A549 treated with DMSO at 1 μM for 4 hours (cell line): ENCODE measurements around the gene PCDHB11. TPM values are rescaled to one million over a fixed set of nuclear protein-coding genes. Genes with fewer than 3 reads are reported as not detected.

Experiments
- total RNA-seq: library from RNA; stranded (reverse); fragments of 200-300 nt; extraction: Qiagen RNA extraction; gene quantifications from 5 replicates; pipeline ENCODE4 v1.2.3, GENCODE V29; 2022; ENCODE audit warnings: low read depth

Gene PCDHB11
- total RNA-seq, result 0.07 to 0.12 TPM (median 0.11 TPM) in 3 of 5 replicates, not detected in the others

GRCh38 chr5:141199359-141200235 is at the start of gene PCDHB11:
Gene PCDHB11, plus strand, starts transcription at chr5:141199627. Its CDS starts 148 bp downstream, at chr5:141199775.

GRCh38 chr5:141149812-141150211 is 49.6 kb upstream of the PCDHB11 start, which contains the start of gene PCDHB6:
Gene PCDHB6, plus strand, starts transcription at chr5:141150057. Its CDS starts 201 bp downstream, at chr5:141150258.

GRCh38 chr5:141172381-141173204 is 26.8 kb upstream of the PCDHB11 start, which contains the start of gene PCDHB7:
Gene PCDHB7, plus strand, starts transcription at chr5:141172644. Its CDS starts 192 bp downstream, at chr5:141172836.

GRCh38 chr5:141177577-141178191 is 21.7 kb upstream of the PCDHB11 start, which contains the start of gene PCDHB8:
Gene PCDHB8, plus strand, starts transcription at chr5:141177790. Its CDS starts 245 bp downstream, at chr5:141178035.

GRCh38 chr5:141182248-141182647 is 17.2 kb upstream of the PCDHB11 start, which contains the start of gene PCDHB16:
Gene PCDHB16, plus strand, starts transcription at chr5:141182387. Its CDS starts 173 bp downstream, at chr5:141182560.

GRCh38 chr5:141186897-141187512 is 12.4 kb upstream of the PCDHB11 start, which contains the start of gene PCDHB9:
Gene PCDHB9, plus strand, starts transcription at chr5:141187161. Its CDS starts 158 bp downstream, at chr5:141187319.

GRCh38 chr5:141192110-141192725 is 7.2 kb upstream of the PCDHB11 start, which contains the start of gene PCDHB10:
Gene PCDHB10, plus strand, starts transcription at chr5:141192353. Its CDS starts 200 bp downstream, at chr5:141192553.

GRCh38 chr5:141208478-141208877 is 9.1 kb downstream of the PCDHB11 start, which contains the start of gene PCDHB12:
Gene PCDHB12, plus strand, starts transcription at chr5:141208719. Its CDS starts 189 bp downstream, at chr5:141208908.

GRCh38 chr5:141213656-141214339 is 14.4 kb downstream of the PCDHB11 start, which contains the start of gene PCDHB13:
Gene PCDHB13, plus strand, starts transcription at chr5:141213919. Its CDS starts 205 bp downstream, at chr5:141214124.

GRCh38 chr5:141223112-141223783 is 23.8 kb downstream of the PCDHB11 start, which contains the start of gene PCDHB14:
Gene PCDHB14, plus strand, starts transcription at chr5:141223343. Its CDS starts 163 bp downstream, at chr5:141223506.

GRCh38 chr5:141245250-141245717 is 45.9 kb downstream of the PCDHB11 start, which contains the start of gene PCDHB15:
Gene PCDHB15, plus strand, starts transcription at chr5:141245395. Its CDS starts 184 bp downstream, at chr5:141245579.

Other genes with a start within 250 kb of the PCDHB11 start
- gene PCDHAC2, start 233.2 kb upstream of the PCDHB11 start, total RNA-seq, result 2.6 to 3.2 TPM (median 2.6 TPM) in 5 replicates
- not detected in 5 replicates for gene PCDHB1, start 148.3 kb upstream of the PCDHB11 start, total RNA-seq
- gene PCDHB2, start 105.0 kb upstream of the PCDHB11 start, total RNA-seq, result 3.3 to 4.1 TPM (median 3.3 TPM) in 5 replicates
- gene PCDHB3, start 99.2 kb upstream of the PCDHB11 start, total RNA-seq, result 0.04 to 0.05 TPM in 2 of 5 replicates, not detected in the others
- gene PCDHB4, start 77.8 kb upstream of the PCDHB11 start, total RNA-seq, result 0.03 to 0.17 TPM (median 0.05 TPM) in 5 replicates
- 1.2 to 1.9 TPM (median 1.4 TPM) in 5 replicates for gene PCDHB5, start 64.4 kb upstream of the PCDHB11 start, total RNA-seq
- 0.85 to 1.3 TPM (median 1.1 TPM) in 5 replicates for gene PCDHB6, start 49.6 kb upstream of the PCDHB11 start, total RNA-seq
- gene PCDHB7, start 27.0 kb upstream of the PCDHB11 start, total RNA-seq, result not detected in 5 replicates
- 0.24 to 0.35 TPM (median 0.29 TPM) in 5 replicates for gene PCDHB8, start 21.8 kb upstream of the PCDHB11 start, total RNA-seq
- 0.04 to 0.19 TPM (median 0.06 TPM) in 5 replicates for gene PCDHB16, start 17.2 kb upstream of the PCDHB11 start, total RNA-seq
- 0.05 to 0.12 TPM in 2 of 5 replicates, not detected in the others for gene PCDHB9, start 12.5 kb upstream of the PCDHB11 start, total RNA-seq
- gene PCDHB10, start 7.3 kb upstream of the PCDHB11 start, total RNA-seq, result 0.04 to 0.06 TPM (median 0.05 TPM) in 3 of 5 replicates, not detected in the others
- 0.02 TPM in 1 of 5 replicates, not detected in the others for gene PCDHB12, start 9.1 kb downstream of the PCDHB11 start, total RNA-seq
- 0.05 to 0.09 TPM (median 0.06 TPM) in 5 replicates for gene PCDHB13, start 14.3 kb downstream of the PCDHB11 start, total RNA-seq
- gene PCDHB14, start 23.7 kb downstream of the PCDHB11 start, total RNA-seq, result 0.05 to 0.15 TPM (median 0.08 TPM) in 5 replicates
- gene PCDHB15, start 45.8 kb downstream of the PCDHB11 start, total RNA-seq, result 0.05 to 0.06 TPM in 2 of 5 replicates, not detected in the others
- not detected in 5 replicates for gene SLC25A2, start 104.4 kb downstream of the PCDHB11 start, total RNA-seq
- gene TAF7, start 121.2 kb downstream of the PCDHB11 start, total RNA-seq, result 67.8 to 84.2 TPM (median 73.3 TPM) in 5 replicates
- 0.37 to 0.48 TPM (median 0.40 TPM) in 5 replicates for gene PCDHGA1, start 130.9 kb downstream of the PCDHB11 start, total RNA-seq
- gene PCDHGA2, start 139.1 kb downstream of the PCDHB11 start, total RNA-seq, result 0.66 to 0.87 TPM (median 0.76 TPM) in 5 replicates
- gene PCDHGA3, start 144.2 kb downstream of the PCDHB11 start, total RNA-seq, result 0.02 to 0.04 TPM (median 0.03 TPM) in 3 of 5 replicates, not detected in the others
- gene PCDHGB1, start 150.5 kb downstream of the PCDHB11 start, total RNA-seq, result 1.6 to 2.1 TPM (median 1.8 TPM) in 5 replicates
- 0.09 to 0.17 TPM (median 0.14 TPM) in 5 replicates for gene PCDHGA4, start 155.4 kb downstream of the PCDHB11 start, total RNA-seq
- gene PCDHGB2, start 160.4 kb downstream of the PCDHB11 start, total RNA-seq, result 0.09 to 0.20 TPM (median 0.14 TPM) in 4 of 5 replicates, not detected in the other
- gene PCDHGA5, start 164.5 kb downstream of the PCDHB11 start, total RNA-seq, result 0.07 to 0.22 TPM (median 0.18 TPM) in 5 replicates
- gene PCDHGB3, start 170.6 kb downstream of the PCDHB11 start, total RNA-seq, result 0.19 to 0.37 TPM (median 0.31 TPM) in 5 replicates
- gene PCDHGA6, start 174.3 kb downstream of the PCDHB11 start, total RNA-seq, result 0.19 to 0.39 TPM (median 0.26 TPM) in 5 replicates
- gene PCDHGA7, start 183.1 kb downstream of the PCDHB11 start, total RNA-seq, result 0.84 to 1.3 TPM (median 1.1 TPM) in 5 replicates
- 0.77 to 1.0 TPM (median 0.88 TPM) in 5 replicates for gene PCDHGB4, start 188.1 kb downstream of the PCDHB11 start, total RNA-seq
- gene PCDHGA8, start 193.0 kb downstream of the PCDHB11 start, total RNA-seq, result 0.02 to 0.03 TPM (median 0.02 TPM) in 3 of 5 replicates, not detected in the others
- 2.3 to 2.7 TPM (median 2.6 TPM) in 5 replicates for gene PCDHGB5, start 198.3 kb downstream of the PCDHB11 start, total RNA-seq
- 0.04 to 0.09 TPM (median 0.06 TPM) in 4 of 5 replicates, not detected in the other for gene PCDHGA9, start 203.2 kb downstream of the PCDHB11 start, total RNA-seq
- gene PCDHGB6, start 208.4 kb downstream of the PCDHB11 start, total RNA-seq, result 0.09 to 0.23 TPM (median 0.13 TPM) in 5 replicates
- 0.03 TPM in 1 of 5 replicates, not detected in the others for gene PCDHGA10, start 213.4 kb downstream of the PCDHB11 start, total RNA-seq
- gene PCDHGB7, start 218.1 kb downstream of the PCDHB11 start, total RNA-seq, result 0.06 to 0.08 TPM (median 0.06 TPM) in 4 of 5 replicates, not detected in the other
- gene PCDHGA11, start 221.4 kb downstream of the PCDHB11 start, total RNA-seq, result not detected in 5 replicates
- 0.02 to 0.03 TPM in 2 of 5 replicates, not detected in the others for gene PCDHGA12, start 230.9 kb downstream of the PCDHB11 start, total RNA-seq